Fibroblast of the conjunctiva (primary cell): ENCODE data around the gene PURB.
"Not testable (repeated sequence)": the region's sequence is repeated elsewhere in the genome, so short reads cannot be mapped to it uniquely, and the experiment has no call there.

ENCODE experiments used
- DNase-seq: peaks from one replicate; pipeline ENCODE4 v3.0.0-alpha.2; 2010; ENCODE audit warnings: low read depth

Gene PURB

GRCh38 chr7:44852590-44852989 is 32.7 kb downstream of the PURB start:
- DNase-seq: no peak

GRCh38 chr7:44849885-44850544 is 35.3 kb downstream of the PURB start:
- no peak for DNase-seq

DNA sequence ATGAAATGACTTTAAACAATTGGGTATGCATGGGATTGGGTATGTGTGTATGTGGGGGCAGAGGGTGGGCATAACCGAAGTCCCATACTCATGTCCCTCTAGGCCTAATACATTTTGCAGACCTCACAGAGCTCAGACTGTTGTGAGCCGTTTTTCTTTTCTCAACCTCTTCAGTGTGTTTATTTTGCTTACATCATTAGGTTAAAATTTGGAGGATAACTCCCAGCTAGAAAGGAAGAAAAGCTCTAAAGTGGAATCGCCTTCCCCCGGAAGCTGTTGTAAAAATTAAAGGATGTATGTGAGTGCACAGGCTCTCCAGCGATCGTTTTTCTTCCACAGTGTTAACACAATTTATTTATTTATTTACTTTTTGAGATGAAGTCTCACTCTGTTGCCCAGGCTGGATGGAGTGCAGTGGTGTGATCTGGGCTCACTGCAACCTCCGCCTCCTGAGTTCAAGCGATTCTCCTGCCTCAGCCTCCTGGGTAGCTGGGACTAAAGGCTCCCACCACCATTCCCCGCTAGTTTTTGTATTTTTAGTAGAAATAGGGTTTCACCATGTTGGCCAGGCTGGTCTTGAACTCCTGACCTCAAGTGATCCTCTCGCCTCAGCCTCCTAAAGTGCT is 36.0 kb downstream of the PURB start:
- no peak for DNase-seq

DNA sequence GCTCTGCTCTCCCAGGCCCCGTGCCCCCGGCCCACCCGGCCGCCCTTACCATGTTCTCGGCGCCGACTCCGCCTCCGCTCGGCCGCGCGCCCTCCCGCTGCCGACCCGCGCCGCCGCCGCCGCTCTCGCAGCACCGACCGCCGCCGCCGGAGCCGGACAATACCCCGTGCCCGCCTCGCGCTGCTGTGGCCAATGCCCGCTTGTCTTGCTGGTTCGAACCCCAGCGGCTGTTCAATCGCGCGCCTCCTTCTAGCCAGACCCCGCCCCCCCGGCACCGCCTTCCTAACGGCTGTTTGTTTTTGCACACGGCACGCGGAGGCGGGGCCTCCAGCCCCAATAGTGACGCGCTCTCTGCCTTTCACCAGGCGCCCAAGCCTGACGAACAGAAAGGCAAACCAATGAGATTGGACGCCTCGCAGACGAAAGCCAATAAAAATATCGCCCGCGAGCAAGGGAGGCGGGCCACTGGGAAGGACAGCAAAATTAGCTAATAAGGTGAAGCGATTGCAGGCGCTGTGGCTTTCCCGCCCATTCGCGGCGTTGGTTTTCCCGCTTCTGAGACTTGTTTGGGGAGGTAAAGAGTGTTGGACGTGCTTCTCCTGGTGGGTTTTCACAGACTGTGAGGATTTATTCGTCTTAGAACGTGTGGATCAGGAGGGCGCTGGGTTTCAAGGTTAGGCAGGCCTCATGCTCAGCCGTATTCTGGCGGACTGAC is 37.3 kb downstream of the PURB start, which contains the start of gene H2AZ2:
Gene H2AZ2, minus strand, starts transcription at position 168 of the 715 bp plus-strand sequence. Its CDS starts 116 bp downstream, at position 52.
- peak; percentile 99 for DNase-seq

- peak; percentile 67 for DNase-seq
Measured at GRCh38 chr7:44847509-44847919, 37.8 kb downstream of the PURB start.

- DNase-seq: no peak
Measured at GRCh38 chr7:44846816-44847508, 38.4 kb downstream of the PURB start.

DNA sequence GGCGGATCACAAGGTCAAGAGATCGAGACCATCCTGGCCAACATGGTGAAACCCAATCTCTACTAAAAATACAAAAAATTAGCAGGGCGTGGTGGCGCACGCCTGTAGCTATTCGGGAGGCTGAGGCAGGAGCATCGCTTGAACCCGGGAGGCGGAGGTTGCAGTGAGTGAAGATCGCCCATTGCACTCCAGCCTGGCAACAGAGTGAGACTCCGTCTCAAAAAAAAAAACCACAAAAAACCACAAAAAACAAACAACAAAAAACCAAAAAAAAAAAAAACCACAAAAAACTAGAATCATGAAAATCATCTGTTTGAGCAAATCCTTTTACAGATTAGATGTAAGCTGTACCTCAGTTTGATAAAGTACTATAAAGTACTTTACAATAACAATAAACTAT is 38.9 kb downstream of the PURB start:
- DNase-seq: not testable (repeated sequence)

GRCh38 chr7:44845451-44845850 is 39.9 kb downstream of the PURB start:
- no peak for DNase-seq

DNA sequence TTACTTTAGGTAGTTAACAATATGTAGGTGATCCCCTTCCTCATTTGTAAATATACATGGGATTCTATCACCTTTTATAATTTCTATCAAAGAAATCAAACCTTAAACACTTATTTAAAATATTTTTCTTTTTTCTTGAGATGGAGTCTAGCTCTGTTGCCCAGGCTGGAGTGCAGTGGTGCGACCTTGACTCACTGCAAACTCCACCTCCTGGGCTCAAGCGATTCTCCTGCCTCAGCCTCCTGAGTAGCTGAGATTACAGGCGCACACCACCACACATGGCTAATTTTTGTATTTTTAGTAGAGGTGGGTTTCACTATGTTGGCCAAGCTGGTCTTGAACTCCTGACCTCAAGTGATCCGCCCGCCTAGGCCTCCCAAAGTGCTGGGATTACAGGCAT is 41.9 kb downstream of the PURB start:
- DNase-seq: not testable (repeated sequence)

DNA sequence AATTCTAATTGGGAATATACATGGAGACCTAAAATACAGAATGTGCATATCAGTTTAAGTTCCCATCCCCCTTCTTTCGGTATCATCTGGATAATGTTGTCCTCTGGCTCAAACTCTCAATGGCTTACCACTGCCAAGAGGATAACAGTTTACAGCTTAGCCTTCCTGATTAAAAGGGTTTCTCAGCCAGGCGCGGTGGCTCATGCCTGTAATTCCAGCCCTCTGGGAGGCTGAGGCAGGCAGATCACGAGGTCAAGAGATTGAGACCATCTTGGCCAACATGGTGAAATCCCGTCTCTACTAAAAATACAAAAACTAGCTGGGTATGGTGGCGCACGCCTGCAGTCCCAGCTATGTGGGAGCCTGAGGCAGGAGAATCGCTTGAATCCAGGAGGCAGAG is 42.7 kb downstream of the PURB start:
- not testable (repeated sequence) for DNase-seq

DNA sequence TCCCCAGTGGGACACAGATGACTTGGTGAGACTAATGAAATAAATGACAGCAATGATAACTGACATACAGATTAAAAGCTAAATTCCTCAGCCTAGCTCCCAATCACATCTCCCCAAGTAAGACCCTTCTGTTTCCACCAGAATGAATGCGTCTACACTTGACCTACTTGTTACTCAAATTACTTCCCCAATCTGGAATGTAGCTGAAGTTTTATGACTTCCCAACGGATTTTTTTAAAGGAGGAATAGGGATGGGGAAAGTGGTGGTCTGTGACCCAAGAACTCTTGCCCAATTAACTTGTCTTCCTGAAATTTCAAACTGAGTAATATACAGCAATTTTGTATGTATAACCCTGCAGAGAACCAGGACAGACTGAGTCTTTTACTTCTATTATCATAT is 46.6 kb downstream of the PURB start:
- DNase-seq: no peak

GRCh38 chr7:44827567-44827966 is 57.8 kb downstream of the PURB start:
- DNase-seq: no peak
